HEK293 (cell line): Measurements from ENCODE around the gene MADD.
"Not testable (repeated sequence)": the region's sequence is repeated elsewhere in the genome, so short reads cannot be mapped to it uniquely, and the experiment has no call there.

ENCODE experiments used
- CTCF ChIA-PET: fragments of 350-600 bp; formaldehyde crosslinking; extraction: SDS; loops from one replicate; lab custom pipeline; 2021; ENCODE audit warnings: antibody characterized with exemption; lab: Yijun Ruan, JAX
- POLR2A ChIA-PET: fragments of 300-600 bp; formaldehyde crosslinking; extraction: SDS; loops from one replicate; lab custom pipeline; 2020; ENCODE audit warnings: antibody characterized with exemption, inconsistent platforms; lab: Yijun Ruan, JAX
- H3K27ac ChIP-seq: fragments of 200-500 bp; sonication (Bioruptor generic); 2 replicates; pipeline ENCODE4 v1.5.1; 2014; ENCODE audit warnings: low read depth, low read length, control low read depth, inconsistent platforms; ENCODE audit errors: extremely low read depth
- H3K36me3 ChIP-seq, 2 experiments: fragments of 200-500 bp in 1 of 2; sonication (Bioruptor generic) in 1 of 2; 1 replicate in 1 of 2; 2 replicates in 1 of 2; pipeline ENCODE4 v1.5.1; 2014 to 2017; ENCODE audit warnings: inconsistent platforms in 2 of 2, low read length in 2 of 2; ENCODE audit not compliant: control insufficient read depth in 2 of 2, insufficient read depth in 1 of 2
- H3K4me1 ChIP-seq: fragments of 200-500 bp; sonication (Bioruptor generic); 2 replicates; pipeline ENCODE4 v1.5.1; 2014; ENCODE audit warnings: mild to moderate bottlenecking, low read length, inconsistent platforms; ENCODE audit not compliant: control insufficient read depth, insufficient read depth
- H3K4me3 ChIP-seq: 2 replicates; pipeline ENCODE4 v1.5.1; 2011; ENCODE audit warnings: low read depth, mild to moderate bottlenecking, control low read depth, low read length, moderate library complexity
- H3K9me3 ChIP-seq: fragments of 200-500 bp; sonication (Bioruptor generic); 2 replicates; pipeline ENCODE4 v1.5.1; 2014; ENCODE audit warnings: low read depth, low read length, inconsistent platforms; ENCODE audit not compliant: control insufficient read depth, insufficient read depth
- EGR2 ChIP-seq: fragments of 450-650 bp; formaldehyde crosslinking; IDR thresholded peaks from 2 replicates; pipeline ENCODE4 v1.5.1; 2016; ENCODE audit warnings: low read depth, missing biosample characterization, missing genetic modification characterization
- HOXA7 ChIP-seq: sonication (generic); formaldehyde crosslinking; IDR thresholded peaks from 2 replicates; pipeline ENCODE4 v1.8.1; 2022; ENCODE audit warnings: missing genetic modification reagents, borderline replicate concordance
- HOXC10 ChIP-seq: sonication (generic); formaldehyde crosslinking; IDR thresholded peaks from 2 replicates; pipeline ENCODE4 v1.8.1; 2023; ENCODE audit warnings: mild to moderate bottlenecking, missing genetic modification reagents
- KLF16 ChIP-seq: fragments of 450-650 bp; formaldehyde crosslinking; IDR thresholded peaks from 2 replicates; pipeline ENCODE4 v1.5.1; 2017; ENCODE audit warnings: missing biosample characterization, missing genetic modification characterization
- REPIN1 ChIP-seq: fragments of 450-650 bp; formaldehyde crosslinking; IDR thresholded peaks from 2 replicates; pipeline ENCODE4 v1.5.1; 2017; ENCODE audit warnings: missing biosample characterization, missing genetic modification characterization, low read depth
- SCRT2 ChIP-seq: fragments of 450-650 bp; formaldehyde crosslinking; IDR thresholded peaks from 2 replicates; pipeline ENCODE4 v1.5.1; 2016; ENCODE audit warnings: missing biosample characterization, missing genetic modification characterization
- SP7 ChIP-seq: fragments of 450-650 bp; formaldehyde crosslinking; IDR thresholded peaks from 2 replicates; pipeline ENCODE4 v1.5.1; 2016; ENCODE audit warnings: missing biosample characterization, missing genetic modification characterization
- ZEB2 ChIP-seq: fragments of 450-650 bp; formaldehyde crosslinking; IDR thresholded peaks from 2 replicates; pipeline ENCODE4 v1.5.1; 2016; ENCODE audit warnings: missing biosample characterization, missing genetic modification characterization
- ZFP37 ChIP-seq: fragments of 450-650 bp; formaldehyde crosslinking; IDR thresholded peaks from 2 replicates; pipeline ENCODE4 v1.5.1; 2016; ENCODE audit warnings: missing biosample characterization, missing genetic modification characterization
- ZNF121 ChIP-seq: fragments of 450-650 bp; formaldehyde crosslinking; IDR thresholded peaks from 2 replicates; pipeline ENCODE4 v1.5.1; 2016; ENCODE audit warnings: missing biosample characterization, missing genetic modification characterization
- ZNF155 ChIP-seq: fragments of 450-650 bp; formaldehyde crosslinking; IDR thresholded peaks from 2 replicates; pipeline ENCODE4 v1.5.1; 2016; ENCODE audit warnings: missing biosample characterization, missing genetic modification characterization
- ZNF223 ChIP-seq: fragments of 450-650 bp; formaldehyde crosslinking; IDR thresholded peaks from 2 replicates; pipeline ENCODE4 v1.5.1; 2016; ENCODE audit warnings: missing biosample characterization, missing genetic modification characterization
- ZNF324 ChIP-seq: fragments of 450-650 bp; formaldehyde crosslinking; IDR thresholded peaks from 2 replicates; pipeline ENCODE4 v1.5.1; 2016; ENCODE audit warnings: missing biosample characterization, missing genetic modification characterization
- ZNF391 ChIP-seq: fragments of 450-650 bp; formaldehyde crosslinking; IDR thresholded peaks from 2 replicates; pipeline ENCODE4 v1.5.1; 2016; ENCODE audit warnings: low read depth, missing biosample characterization, missing genetic modification characterization, borderline replicate concordance
- ZNF426 ChIP-seq: fragments of 450-650 bp; formaldehyde crosslinking; IDR thresholded peaks from 2 replicates; pipeline ENCODE4 v1.5.1; 2017; ENCODE audit warnings: missing biosample characterization, missing genetic modification characterization, mild to moderate bottlenecking, inconsistent platforms, moderate library complexity
- ZNF529 ChIP-seq: fragments of 450-650 bp; formaldehyde crosslinking; IDR thresholded peaks from 2 replicates; pipeline ENCODE4 v1.5.1; 2017; ENCODE audit warnings: missing genetic modification characterization, missing biosample characterization; ENCODE audit not compliant: insufficient replicate concordance
- ZNF530 ChIP-seq: fragments of 450-650 bp; formaldehyde crosslinking; IDR thresholded peaks from 2 replicates; pipeline ENCODE4 v1.5.1; 2016; ENCODE audit warnings: low read depth, missing biosample characterization, missing genetic modification characterization
- ZNF585B ChIP-seq: fragments of 450-650 bp; formaldehyde crosslinking; IDR thresholded peaks from 2 replicates; pipeline ENCODE4 v1.5.1; 2016; ENCODE audit warnings: missing biosample characterization, missing genetic modification characterization
- ZNF596 ChIP-seq: fragments of 450-650 bp; IDR thresholded peaks from 2 replicates; pipeline ENCODE4 v1.5.0; 2018; ENCODE audit warnings: missing biosample characterization, mild to moderate bottlenecking, missing genetic modification characterization, moderate library complexity
- TF ChIP-seq, protein P1 (sequence below): fragments of 450-650 bp; formaldehyde crosslinking; IDR thresholded peaks from 2 replicates; pipeline ENCODE4 v1.5.1; 2017; ENCODE audit warnings: missing biosample characterization, missing genetic modification characterization
- TF ChIP-seq, protein P2 (sequence below): fragments of 450-650 bp; formaldehyde crosslinking; IDR thresholded peaks from 2 replicates; pipeline ENCODE4 v1.5.1; 2016; ENCODE audit warnings: missing biosample characterization, missing genetic modification characterization
- TF ChIP-seq, protein P3 (sequence below): fragments of 450-650 bp; formaldehyde crosslinking; IDR thresholded peaks from 2 replicates; pipeline ENCODE4 v1.5.1; 2016; ENCODE audit warnings: missing biosample characterization, missing genetic modification characterization

Gene MADD

DNA sequence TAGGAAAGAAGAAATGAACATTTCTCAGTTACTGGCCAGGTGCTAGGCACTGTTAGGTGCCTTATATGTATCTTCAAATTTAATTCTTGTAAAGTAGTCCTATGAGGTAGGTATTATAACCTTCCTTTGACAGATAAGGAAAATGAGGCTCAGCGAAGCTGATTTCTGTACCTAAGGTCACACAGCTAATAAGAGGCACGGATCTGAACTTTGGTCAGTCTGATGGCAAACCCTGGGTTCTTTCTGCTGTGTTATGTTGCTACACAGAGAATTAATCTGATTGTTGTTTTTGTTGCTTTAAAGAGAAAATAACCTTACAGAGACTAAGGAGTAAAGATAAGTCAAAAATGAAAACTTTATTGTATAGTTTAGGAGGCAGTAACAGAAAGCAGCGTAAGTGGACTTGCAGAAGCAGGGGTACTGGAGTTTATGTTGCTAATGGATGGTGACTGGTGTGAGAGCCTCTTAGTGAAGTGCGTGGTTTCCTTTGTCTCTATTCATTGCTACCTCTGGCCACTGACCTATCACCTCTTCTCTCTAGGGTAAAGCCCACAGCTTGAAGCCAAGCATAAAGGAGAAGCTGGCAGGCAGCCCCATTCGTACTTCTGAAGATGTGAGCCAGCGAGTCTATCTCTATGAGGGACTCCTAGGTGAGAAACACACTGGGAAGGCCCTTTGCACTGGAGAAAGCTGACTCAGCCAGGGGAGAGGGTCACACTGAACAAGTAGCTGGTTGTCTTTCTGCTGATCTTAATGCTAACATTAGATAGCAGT is 38.3 kb downstream of the MADD start (continued):
- TF ChIP-seq, protein P1, sequence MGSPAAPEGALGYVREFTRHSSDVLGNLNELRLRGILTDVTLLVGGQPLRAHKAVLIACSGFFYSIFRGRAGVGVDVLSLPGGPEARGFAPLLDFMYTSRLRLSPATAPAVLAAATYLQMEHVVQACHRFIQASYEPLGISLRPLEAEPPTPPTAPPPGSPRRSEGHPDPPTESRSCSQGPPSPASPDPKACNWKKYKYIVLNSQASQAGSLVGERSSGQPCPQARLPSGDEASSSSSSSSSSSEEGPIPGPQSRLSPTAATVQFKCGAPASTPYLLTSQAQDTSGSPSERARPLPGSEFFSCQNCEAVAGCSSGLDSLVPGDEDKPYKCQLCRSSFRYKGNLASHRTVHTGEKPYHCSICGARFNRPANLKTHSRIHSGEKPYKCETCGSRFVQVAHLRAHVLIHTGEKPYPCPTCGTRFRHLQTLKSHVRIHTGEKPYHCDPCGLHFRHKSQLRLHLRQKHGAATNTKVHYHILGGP (tag by site-specific recombination): no peak
- TF ChIP-seq ZNF324: no peak
- TF ChIP-seq, protein P2, sequence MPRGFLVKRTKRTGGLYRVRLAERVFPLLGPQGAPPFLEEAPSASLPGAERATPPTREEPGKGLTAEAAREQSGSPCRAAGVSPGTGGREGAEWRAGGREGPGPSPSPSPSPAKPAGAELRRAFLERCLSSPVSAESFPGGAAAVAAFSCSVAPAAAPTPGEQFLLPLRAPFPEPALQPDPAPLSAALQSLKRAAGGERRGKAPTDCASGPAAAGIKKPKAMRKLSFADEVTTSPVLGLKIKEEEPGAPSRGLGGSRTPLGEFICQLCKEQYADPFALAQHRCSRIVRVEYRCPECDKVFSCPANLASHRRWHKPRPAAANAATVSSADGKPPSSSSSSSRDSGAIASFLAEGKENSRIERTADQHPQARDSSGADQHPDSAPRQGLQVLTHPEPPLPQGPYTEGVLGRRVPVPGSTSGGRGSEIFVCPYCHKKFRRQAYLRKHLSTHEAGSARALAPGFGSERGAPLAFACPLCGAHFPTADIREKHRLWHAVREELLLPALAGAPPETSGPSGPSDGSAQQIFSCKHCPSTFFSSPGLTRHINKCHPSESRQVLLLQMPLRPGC (tag by site-specific recombination): no peak

DNA sequence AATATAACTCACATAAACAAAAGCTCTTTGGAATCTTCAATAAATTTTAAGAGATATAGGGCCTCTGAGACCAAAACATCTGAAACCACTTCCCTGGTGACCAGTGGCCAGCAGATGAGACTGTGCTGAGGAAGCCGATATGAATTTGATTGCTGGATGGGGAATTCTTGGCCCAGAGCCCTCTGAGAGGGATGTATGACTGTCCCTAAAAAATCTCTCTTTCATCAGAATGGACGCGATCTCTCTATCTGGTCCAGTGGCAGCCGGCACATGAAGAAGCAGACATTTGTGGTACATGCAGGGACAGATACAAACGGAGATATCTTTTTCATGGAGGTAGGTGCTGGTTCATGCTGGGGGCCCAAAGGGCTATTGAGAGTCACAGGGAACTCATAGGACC is 45.1 kb downstream of the MADD start:
- H3K4me1 ChIP-seq: no peaks in the 10 kb centered on the region
- peaks cover 0 to 51% of the 10 kb centered on the region in 2 experiments; a peak in 2 of 3 replicates for H3K36me3 ChIP-seq
- H3K9me3 ChIP-seq: no peaks in the 10 kb centered on the region
- ChIA-PET CTCF (no interaction called here), POLR2A (no interaction called here)
- H3K4me3 ChIP-seq: no peak overlapping the region
- H3K27ac ChIP-seq: no peak overlapping the region
- TF ChIP-seq HOXC10 (CRISPR knock-in tag): no peak
- TF ChIP-seq ZNF596 (tag by site-specific recombination): no peak
- no peak for TF ChIP-seq ZNF530 (tag by site-specific recombination)
- no peak for TF ChIP-seq ZEB2 (tag by site-specific recombination)
- TF ChIP-seq, protein P3, sequence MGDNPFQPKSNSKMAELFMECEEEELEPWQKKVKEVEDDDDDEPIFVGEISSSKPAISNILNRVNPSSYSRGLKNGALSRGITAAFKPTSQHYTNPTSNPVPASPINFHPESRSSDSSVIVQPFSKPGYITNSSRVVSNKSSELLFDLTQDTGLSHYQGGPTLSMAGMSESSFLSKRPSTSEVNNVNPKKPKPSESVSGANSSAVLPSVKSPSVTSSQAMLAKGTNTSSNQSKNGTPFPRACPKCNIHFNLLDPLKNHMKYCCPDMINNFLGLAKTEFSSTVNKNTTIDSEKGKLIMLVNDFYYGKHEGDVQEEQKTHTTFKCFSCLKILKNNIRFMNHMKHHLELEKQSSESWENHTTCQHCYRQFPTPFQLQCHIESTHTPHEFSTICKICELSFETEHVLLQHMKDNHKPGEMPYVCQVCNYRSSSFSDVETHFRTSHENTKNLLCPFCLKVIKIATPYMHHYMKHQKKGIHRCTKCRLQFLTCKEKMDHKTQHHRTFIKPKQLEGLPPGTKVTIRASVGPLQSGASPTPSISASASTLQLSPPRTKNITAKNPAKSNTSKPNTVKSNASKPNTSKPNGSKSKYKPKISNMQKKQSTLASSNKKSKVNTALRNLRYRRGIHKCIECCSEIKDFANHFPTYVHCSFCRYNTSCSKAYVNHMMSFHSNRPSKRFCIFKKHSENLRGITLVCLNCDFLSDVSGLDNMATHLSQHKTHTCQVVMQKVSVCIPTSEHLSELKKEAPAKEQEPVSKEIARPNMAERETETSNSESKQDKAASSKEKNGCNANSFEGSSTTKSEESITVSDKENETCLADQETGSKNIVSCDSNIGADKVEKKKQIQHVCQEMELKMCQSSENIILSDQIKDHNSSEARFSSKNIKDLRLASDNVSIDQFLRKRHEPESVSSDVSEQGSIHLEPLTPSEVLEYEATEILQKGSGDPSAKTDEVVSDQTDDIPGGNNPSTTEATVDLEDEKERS (tag by site-specific recombination): no peak
- no peak for TF ChIP-seq ZNF426 (tag by site-specific recombination)
- no peak for TF ChIP-seq ZNF529
- no peak for TF ChIP-seq SCRT2 (tag by site-specific recombination)

DNA sequence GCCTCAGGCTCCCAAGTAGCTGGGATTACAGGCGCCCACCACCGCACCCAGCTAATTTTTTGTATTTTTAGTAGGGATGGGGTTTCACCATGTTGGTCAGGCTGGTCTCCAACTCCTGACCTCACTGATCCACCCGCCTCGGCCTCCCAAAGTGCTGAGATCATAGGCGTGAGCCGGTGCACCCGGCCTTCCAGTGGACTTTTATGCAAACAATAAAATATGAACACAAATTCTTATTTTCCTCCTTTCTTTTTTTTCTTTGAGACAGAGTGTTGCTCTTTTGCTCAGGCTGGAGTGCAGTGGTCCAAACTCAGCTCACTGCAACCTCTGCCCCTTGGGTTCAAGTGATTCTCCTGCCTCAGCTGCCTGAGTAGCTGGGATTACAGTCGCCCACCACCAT is 46.6 kb downstream of the MADD start:
- H3K4me1 ChIP-seq, H3K27ac ChIP-seq, H3K4me3 ChIP-seq, POLR2A ChIA-PET, CTCF ChIA-PET, H3K9me3 ChIP-seq: not testable (repeated sequence)
- peaks cover 0 to 46% of the 10 kb centered on the region in 2 experiments; a peak in 2 of 3 replicates for H3K36me3 ChIP-seq

DNA sequence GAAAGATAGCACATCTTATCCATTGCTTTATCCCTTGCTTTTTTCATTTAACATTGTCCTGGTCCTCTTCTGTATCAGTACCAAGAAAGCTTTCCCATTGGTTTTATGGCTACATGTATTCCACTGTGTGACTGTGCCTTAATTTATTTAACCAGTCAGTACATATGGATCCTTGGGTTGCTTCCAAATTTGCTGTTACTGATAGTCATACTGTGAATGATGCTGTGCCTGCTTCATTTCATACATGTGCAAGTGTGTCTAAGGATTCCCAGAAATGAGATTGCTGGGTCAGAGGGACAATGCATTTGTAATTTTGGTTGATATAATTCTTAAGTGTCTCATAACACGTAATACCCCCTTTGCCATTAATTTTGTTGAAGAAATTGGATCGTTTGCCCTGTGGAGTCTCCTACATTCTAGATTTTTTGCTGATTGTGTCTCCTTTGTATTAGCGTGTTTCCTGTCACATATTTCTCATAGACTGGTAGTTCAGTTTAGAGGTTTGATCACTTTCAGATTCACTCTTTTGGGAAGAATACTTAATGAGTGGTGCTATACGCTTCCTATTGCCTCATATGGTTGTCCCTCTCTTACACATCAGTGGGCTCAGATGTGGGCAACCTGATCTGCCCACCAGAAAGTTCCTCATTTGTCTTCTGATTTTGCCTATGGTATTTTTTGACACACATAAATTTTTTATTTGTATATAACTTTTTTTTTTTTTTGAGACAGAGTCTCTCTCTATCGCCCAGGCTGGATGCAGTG is 47.3 kb downstream of the MADD start:
- Histone ChIP-seq H3K36me3 (peaks cover 0 to 45% of the 10 kb centered on the region in 2 experiments; a peak in 2 of 3 replicates), H3K4me3 (no peak overlapping the region), H3K27ac (no peak overlapping the region), H3K9me3 (no peaks in the 10 kb centered on the region), H3K4me1 (no peaks in the 10 kb centered on the region)
- CTCF ChIA-PET: no interaction called here
- POLR2A ChIA-PET: no interaction called here
- TF ChIP-seq KLF16 (tag by site-specific recombination) (no peak), ZFP37 (tag by site-specific recombination) (no peak), EGR2 (tag by site-specific recombination) (no peak), ZNF596 (tag by site-specific recombination) (no peak), ZNF223 (tag by site-specific recombination) (no peak), SCRT2 (tag by site-specific recombination) (no peak), ZNF121 (no peak), SP7 (tag by site-specific recombination) (no peak), ZNF585B (no peak), ZNF155 (tag by site-specific recombination) (no peak), REPIN1 (tag by site-specific recombination) (no peak), ZNF391 (tag by site-specific recombination) (no peak), HOXA7 (CRISPR knock-in tag) (no peak)
